SK-N-DZ (cell line): Measurements from ENCODE around the gene BTBD6.

Source experiments
- DNase-seq: peaks from one replicate; pipeline ENCODE4 v3.0.0-alpha.2; 2015; ENCODE audit warnings: low spot score

BTBD6 gene

GRCh38 chr14:105211086-105211757 is 37.1 kb upstream of the BTBD6 start:
- no peak for DNase-seq

GRCh38 chr14:105211758-105212089 is 36.6 kb upstream of the BTBD6 start:
- no peak for DNase-seq

- no peak for DNase-seq
Observed at GRCh38 chr14:105212541-105213300, 35.6 kb upstream of the BTBD6 start.

- no peak for DNase-seq
Observed at GRCh38 chr14:105213361-105213760, 35.0 kb upstream of the BTBD6 start.

GRCh38 chr14:105214324-105214915 is 33.9 kb upstream of the BTBD6 start:
- no peak for DNase-seq

GRCh38 chr14:105215602-105216001 is 32.7 kb upstream of the BTBD6 start:
- DNase-seq, result no peak

GRCh38 chr14:105216490-105217247 is 31.7 kb upstream of the BTBD6 start:
- no peak for DNase-seq

- no peak for DNase-seq
Observed at GRCh38 chr14:105217774-105218173, 30.6 kb upstream of the BTBD6 start.

- no peak for DNase-seq
Observed at GRCh38 chr14:105218611-105219010, 29.7 kb upstream of the BTBD6 start.

- no peak for DNase-seq
Observed at GRCh38 chr14:105219043-105219612, 29.2 kb upstream of the BTBD6 start.

- DNase-seq, result no peak
Observed at GRCh38 chr14:105219753-105220152, 28.6 kb upstream of the BTBD6 start.

GRCh38 chr14:105220699-105221597 is 27.4 kb upstream of the BTBD6 start:
- DNase-seq, result no peak

GRCh38 chr14:105221598-105222178 is 26.6 kb upstream of the BTBD6 start:
- DNase-seq, result no peak

- DNase-seq, result no peak
Observed at GRCh38 chr14:105223260-105223659, 25.1 kb upstream of the BTBD6 start.

GRCh38 chr14:105223770-105224544 is 24.4 kb upstream of the BTBD6 start:
- DNase-seq, result no peak

GRCh38 chr14:105224845-105225570 is 23.3 kb upstream of the BTBD6 start:
- no peak for DNase-seq

GRCh38 chr14:105226198-105226597 is 22.1 kb upstream of the BTBD6 start:
- DNase-seq, result no peak

GRCh38 chr14:105227346-105227745 is 21.0 kb upstream of the BTBD6 start:
- DNase-seq, result no peak

GRCh38 chr14:105228562-105228961 is 19.8 kb upstream of the BTBD6 start:
- no peak for DNase-seq
